ENCODE results near the gene SLCO2B1. TPM values are rescaled to one million over a fixed set of nuclear protein-coding genes. Genes with fewer than 3 reads are reported as not detected.

The SLCO2B1 gene
- not detected in 2 replicates for total RNA-seq (2021; fragmentation: NEBNext Ultra II Directional; extraction: Animal tissue kit (Norgen Biotek cat#: 25700))
- polyA plus RNA-seq (2011; rRNA removed): 0.03 and 0.14 TPM in 2 replicates
- polyA plus RNA-seq (2011; cell fraction: cytosol; rRNA removed): 0.03 TPM
- 0.04 TPM for polyA plus RNA-seq (2011; cell fraction: nucleus; rRNA removed)
- 0.04 to 0.17 TPM (median 0.16 TPM) in 3 of 4 replicates, not detected in the other for polyA plus RNA-seq (2012, experiment 1 of 2)
- polyA plus RNA-seq (2012, experiment 2 of 2): not detected
- 0.06 TPM for polyA plus RNA-seq (2013, experiment 1 of 2)
- polyA plus RNA-seq (2013, experiment 2 of 2): 0.02 TPM
- polyA minus RNA-seq (2011; rRNA and poly(A)+ RNA removed): not detected in 2 replicates
- polyA minus RNA-seq (2011; cell fraction: cytosol; rRNA and poly(A)+ RNA removed): not detected
- polyA minus RNA-seq (2011; cell fraction: nucleus; rRNA and poly(A)+ RNA removed): not detected
- long read RNA-seq, experiment 1: 0 reads
- long read RNA-seq, experiment 2: 0 reads

- no peak within 1 kb of the TSS for H4K91ac ChIP-seq (replicated peaks; ENCODE audit: insufficient read length, low read length)
- CTCF ChIA-PET (ENCODE audit: partially characterized antibody): interaction anchor here (1.5 to 29.8 kb wide), 7 partner anchors 8 to 85 kb away, joined by 4 to 952 read pairs (median 10); partner anchors contain the start of gene TPBGL
- FAIRE-seq: no peak
Observed at GRCh38 chr11:75150879-75151278, at the start of gene SLCO2B1. Gene SLCO2B1, plus strand, starts transcription at chr11:75151107. Its CDS starts 275 bp downstream, at chr11:75151382.

More at GRCh38 chr11:75150879-75151278, at the start of gene SLCO2B1:
- Histone ChIP-seq H4K8ac (ENCODE audit: extremely low read depth, insufficient read depth, low read length) (peak within 1 kb of the TSS; percentile 48; the same call in 1 of the 2 replicates), H2AFZ (ENCODE audit: low read length) (no peak within 1 kb of the TSS), H3K4me1 (replicated peaks in 1 of 4; ENCODE audit: control insufficient read depth in 3 of 4, insufficient read depth in 4 of 4, low read length in 3 of 4) (no peaks in the 10 kb centered on the region), H2BK15ac (ENCODE audit: low read length) (peak within 1 kb of the TSS; percentile 72; the same call in 1 of the 2 replicates), H3K9me3 (ENCODE audit: insufficient read depth in 2 of 2, low read depth in 1 of 2, low read length in 1 of 2) (no peaks in the 10 kb centered on the region), H3K14ac (ENCODE audit: insufficient read length) (no peak within 1 kb of the TSS), H3K4me3 (ENCODE audit: extremely low read depth in 1 of 4, insufficient read depth in 2 of 4, low read depth in 3 of 4, low read length in 4 of 4) (no peak within 1 kb of the TSS), H2BK120ac (replicated peaks; ENCODE audit: low read depth, low read length) (no peak within 1 kb of the TSS), H3K18ac (ENCODE audit: extremely low read depth, low read length) (no peak within 1 kb of the TSS; the same call in 1 of the 2 replicates), H3K23me2 (ENCODE audit: low read depth, low read length) (no peaks in the 10 kb centered on the region), H3K4ac (replicated peaks; ENCODE audit: insufficient read length, low read depth, low read length) (no peak within 1 kb of the TSS), H4K20me1 (replicated peaks in 1 of 2; ENCODE audit: control insufficient read depth in 1 of 2, insufficient read depth in 2 of 2, low read length in 2 of 2) (no peaks in the 10 kb centered on the region), H3K79me2 (ENCODE audit: control insufficient read depth in 1 of 2, insufficient read depth in 2 of 2, low read length in 2 of 2) (no peaks in the 10 kb centered on the region), H2BK5ac (ENCODE audit: low read depth, low read length) (no peak within 1 kb of the TSS), H2BK20ac (ENCODE audit: low read length) (0 out of 2 replicates have a peak within 1 kb of the TSS, but pooled peaks have one; percentile 10), H3K56ac (replicated peaks; ENCODE audit: insufficient read length, low read depth, low read length) (no peak within 1 kb of the TSS), H3K36me3 (ENCODE audit: control insufficient read depth in 2 of 4, insufficient read depth in 4 of 4, low read length in 3 of 4) (no peaks in the 10 kb centered on the region), H3K79me1 (ENCODE audit: low read depth, low read length) (no peaks in the 10 kb centered on the region), H3K4me2 (ENCODE audit: insufficient read depth in 1 of 2, low read depth in 2 of 2, low read length in 2 of 2) (no peak within 1 kb of the TSS), H3K27ac (ENCODE audit: low read depth, low read length) (no peak within 1 kb of the TSS), H3K27me3 (replicated peaks in 1 of 4; ENCODE audit: control insufficient read depth in 3 of 4, extremely low read depth in 1 of 4, insufficient read depth in 3 of 4, low read length in 3 of 4) (peaks cover 0 to 2% (median 0%) of the 10 kb centered on the region in 4 experiments; a peak in 2 of 7 replicates), H4K5ac (ENCODE audit: insufficient read length, low read depth, low read length) (no peak within 1 kb of the TSS), H3K23ac (ENCODE audit: insufficient read length) (no peak within 1 kb of the TSS), H2BK12ac (ENCODE audit: low read depth, low read length) (no peak within 1 kb of the TSS), H3K9ac (replicated peaks in 1 of 4; ENCODE audit: extremely low read depth in 1 of 4, low read depth in 3 of 4, low read length in 3 of 4) (no peak within 1 kb of the TSS), H2AK5ac (ENCODE audit: low read depth, low read length) (no peak within 1 kb of the TSS)
- no peak for TF ChIP-seq FOSL1 (IDR thresholded peaks at IDR 0.05; ENCODE audit: insufficient read depth, low read depth, low read length)
- TF ChIP-seq RFX5 (IDR thresholded peaks at IDR 0.05; ENCODE audit: borderline replicate concordance, low read depth, low read length): no peak
- no peak for TF ChIP-seq RNF2 (IDR thresholded peaks at IDR 0.05; ENCODE audit: borderline replicate concordance, low read depth, low read length, missing control alignments, poor library complexity, severe bottlenecking)
- no peak for TF ChIP-seq ASH2L (IDR thresholded peaks at IDR 0.05; ENCODE audit: low read length)
- TF ChIP-seq ZNF274 (IDR thresholded peaks at IDR 0.05; ENCODE audit: borderline replicate concordance, extremely low read depth, low read length): no peak
- TF ChIP-seq SP2 (IDR thresholded peaks at IDR 0.05; ENCODE audit: low read length): no peak
- TF ChIP-seq CBX8 (IDR thresholded peaks at IDR 0.05; ENCODE audit: borderline replicate concordance, low read depth, low read length): no peak
- no peak for TF ChIP-seq KDM1A (IDR thresholded peaks at IDR 0.05; ENCODE audit: borderline replicate concordance, low read length)
- no peak for TF ChIP-seq CHD1 (IDR thresholded peaks at IDR 0.05; ENCODE audit: low read depth, low read length)
- WGBS, 2 experiments (ENCODE audit: extremely low coverage in 1 of 2, insufficient coverage in 1 of 2, insufficient read length in 1 of 2, insufficient replicate concordance in 2 of 2, low coverage in 1 of 2, low lambda C conversion rate in 2 of 2, missing lambda C conversion rate in 1 of 2): 88% methylated on average over 4 of the region's 4 CpGs; no CpG with 5 or more reads in 1 of the 2 experiments
- POLR2A ChIA-PET (ENCODE audit: partially characterized antibody): interaction anchor here (1.3 kb wide), 1 partner anchor 17 kb away, joined by 3 read pairs; no protein-coding TSS in a partner anchor
- no peak for DNase-seq (ENCODE audit: low read depth in 1 of 2, low spot score in 2 of 2)

Data from H1 (cell line).